ENCODE measurements around the gene ANP32E.

- TF ChIP-seq GATA3 (IDR thresholded peaks at IDR 0.05; ENCODE audit: low read depth, low read length): no peak
- no peak; the same call in 1 of the 2 replicates for TF ChIP-seq GATA2 (IDR thresholded peaks at IDR 0.05; ENCODE audit: low read depth, low read length)
These were observed at the start of gene ANP32E for GRCh38 chr1:150235852-150236613.
